ENCODE measurements around the gene ENTREP3. TPM values are rescaled to one million over a fixed set of nuclear protein-coding genes. Genes with fewer than 3 reads are reported as not detected.
"Not testable (repeated sequence)": the region's sequence is repeated elsewhere in the genome, so short reads cannot be mapped to it uniquely, and the experiment has no call there.

ENTREP3 gene
- total RNA-seq, 1 donor from 2014 or later: 37.6 TPM

- H3K9me3 Mint-ChIP-seq (ENCODE audit: unreplicated experiment): no peaks in the 10 kb centered on the region
- TF ChIP-seq, protein P1, sequence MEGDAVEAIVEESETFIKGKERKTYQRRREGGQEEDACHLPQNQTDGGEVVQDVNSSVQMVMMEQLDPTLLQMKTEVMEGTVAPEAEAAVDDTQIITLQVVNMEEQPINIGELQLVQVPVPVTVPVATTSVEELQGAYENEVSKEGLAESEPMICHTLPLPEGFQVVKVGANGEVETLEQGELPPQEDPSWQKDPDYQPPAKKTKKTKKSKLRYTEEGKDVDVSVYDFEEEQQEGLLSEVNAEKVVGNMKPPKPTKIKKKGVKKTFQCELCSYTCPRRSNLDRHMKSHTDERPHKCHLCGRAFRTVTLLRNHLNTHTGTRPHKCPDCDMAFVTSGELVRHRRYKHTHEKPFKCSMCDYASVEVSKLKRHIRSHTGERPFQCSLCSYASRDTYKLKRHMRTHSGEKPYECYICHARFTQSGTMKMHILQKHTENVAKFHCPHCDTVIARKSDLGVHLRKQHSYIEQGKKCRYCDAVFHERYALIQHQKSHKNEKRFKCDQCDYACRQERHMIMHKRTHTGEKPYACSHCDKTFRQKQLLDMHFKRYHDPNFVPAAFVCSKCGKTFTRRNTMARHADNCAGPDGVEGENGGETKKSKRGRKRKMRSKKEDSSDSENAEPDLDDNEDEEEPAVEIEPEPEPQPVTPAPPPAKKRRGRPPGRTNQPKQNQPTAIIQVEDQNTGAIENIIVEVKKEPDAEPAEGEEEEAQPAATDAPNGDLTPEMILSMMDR (IDR thresholded peaks at IDR 0.05): no peak
- H3K36me3 Mint-ChIP-seq (ENCODE audit: unreplicated experiment): no peaks in the 10 kb centered on the region
- H3K27ac Mint-ChIP-seq (ENCODE audit: unreplicated experiment): peak overlapping the region; percentile 63
- peak overlapping the region; percentile 60 for H3K4me3 Mint-ChIP-seq (ENCODE audit: unreplicated experiment)
- H3K4me1 Mint-ChIP-seq (ENCODE audit: unreplicated experiment): peaks cover 15% of the 10 kb centered on the region
- H3K27me3 Mint-ChIP-seq (ENCODE audit: unreplicated experiment): no peaks in the 10 kb centered on the region
- no peak for DNase-seq (ENCODE audit: extremely low spot score, unreplicated experiment)
Observed at GRCh38 chr1:155218854-155219591, 36.3 kb downstream of the ENTREP3 start.

DNA sequence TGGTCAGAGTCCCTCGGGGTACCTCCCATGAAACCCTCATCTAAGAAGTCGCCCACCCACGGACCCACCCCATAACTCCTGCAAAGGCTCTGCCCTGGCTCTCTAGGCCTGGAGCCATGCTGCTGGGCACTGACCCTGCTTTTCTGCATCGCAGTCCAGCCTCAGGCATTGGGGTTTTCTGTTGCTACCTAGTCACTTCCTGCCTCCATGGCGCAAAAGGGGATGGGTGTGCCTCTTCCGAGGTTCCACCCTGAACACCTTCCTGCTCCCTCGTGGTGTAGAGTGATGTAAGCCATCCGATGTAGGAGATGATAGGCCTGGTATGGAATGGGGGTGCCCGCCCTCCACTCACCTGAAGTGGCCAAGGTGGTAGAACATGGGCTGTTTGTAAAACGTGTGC, 40.6 kb downstream of the ENTREP3 start:
- H3K4me1 Mint-ChIP-seq (ENCODE audit: unreplicated experiment): peaks cover 19% of the 10 kb centered on the region
- not testable (repeated sequence) for H3K36me3 Mint-ChIP-seq (ENCODE audit: unreplicated experiment); H3K9me3 Mint-ChIP-seq (ENCODE audit: unreplicated experiment); DNase-seq (ENCODE audit: extremely low spot score, unreplicated experiment); H3K27ac Mint-ChIP-seq (ENCODE audit: unreplicated experiment); H3K27me3 Mint-ChIP-seq (ENCODE audit: unreplicated experiment); H3K4me3 Mint-ChIP-seq (ENCODE audit: unreplicated experiment)

DNA sequence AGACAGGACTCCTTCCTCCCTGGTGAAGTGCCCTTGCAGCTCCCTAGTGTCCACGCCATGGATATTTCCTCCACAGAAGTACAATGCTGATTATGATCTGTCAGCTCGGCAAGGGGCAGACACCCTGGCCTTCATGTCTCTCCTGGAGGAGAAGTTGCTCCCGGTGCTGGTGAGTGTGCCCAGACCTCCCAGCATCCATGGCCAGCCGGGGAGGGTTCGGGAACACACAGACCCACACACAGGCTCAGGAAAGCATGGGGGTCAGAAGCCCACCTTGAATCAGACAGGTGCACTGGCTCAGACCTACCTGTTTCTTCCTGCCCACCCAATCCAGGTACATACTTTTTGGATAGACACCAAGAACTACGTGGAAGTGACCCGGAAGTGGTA, 43.2 kb downstream of the ENTREP3 start:
- not testable (repeated sequence) for H3K36me3 Mint-ChIP-seq (ENCODE audit: unreplicated experiment); DNase-seq (ENCODE audit: extremely low spot score, unreplicated experiment); H3K27me3 Mint-ChIP-seq (ENCODE audit: unreplicated experiment); H3K4me3 Mint-ChIP-seq (ENCODE audit: unreplicated experiment); H3K27ac Mint-ChIP-seq (ENCODE audit: unreplicated experiment); H3K9me3 Mint-ChIP-seq (ENCODE audit: unreplicated experiment)
- peaks cover 22% of the 10 kb centered on the region for H3K4me1 Mint-ChIP-seq (ENCODE audit: unreplicated experiment)

DNA sequence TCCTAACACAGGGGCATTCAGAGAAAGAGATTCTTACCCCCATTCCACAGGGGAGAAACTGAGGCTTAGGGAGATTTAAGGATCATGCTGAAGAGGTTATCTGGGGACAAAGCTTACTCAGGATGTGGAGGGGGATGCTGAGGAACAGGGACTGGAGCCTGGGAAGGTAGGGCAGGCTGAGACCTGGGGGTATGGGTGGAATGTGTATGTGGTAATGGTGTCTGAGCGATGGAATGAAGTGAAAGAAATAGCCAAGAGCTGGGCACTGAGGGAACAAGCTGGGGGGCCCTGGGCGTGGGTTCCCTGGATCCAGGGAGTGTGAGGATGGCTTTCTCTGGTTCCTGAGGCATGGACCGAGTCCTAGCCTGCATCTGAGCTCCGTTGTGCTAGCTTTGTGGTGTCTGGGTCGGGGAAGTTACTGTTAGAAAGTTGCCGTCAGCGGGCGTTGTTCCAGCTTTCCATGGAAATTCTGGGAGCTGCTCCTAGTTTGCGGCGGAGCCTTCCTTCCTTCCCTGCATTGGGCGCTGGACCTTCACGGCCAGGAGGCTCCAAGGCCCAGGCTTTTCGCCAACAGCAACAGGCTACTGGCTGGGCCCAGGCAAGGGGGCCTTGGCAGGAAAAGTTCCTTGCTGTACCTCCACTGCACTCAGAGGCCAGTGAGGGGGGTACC, 43.8 kb downstream of the ENTREP3 start:
- DNase-seq (ENCODE audit: extremely low spot score, unreplicated experiment); H3K4me3 Mint-ChIP-seq (ENCODE audit: unreplicated experiment); H3K27ac Mint-ChIP-seq (ENCODE audit: unreplicated experiment); H3K9me3 Mint-ChIP-seq (ENCODE audit: unreplicated experiment); H3K36me3 Mint-ChIP-seq (ENCODE audit: unreplicated experiment); H3K27me3 Mint-ChIP-seq (ENCODE audit: unreplicated experiment): not testable (repeated sequence)
- H3K4me1 Mint-ChIP-seq (ENCODE audit: unreplicated experiment): peaks cover 27% of the 10 kb centered on the region

DNA sequence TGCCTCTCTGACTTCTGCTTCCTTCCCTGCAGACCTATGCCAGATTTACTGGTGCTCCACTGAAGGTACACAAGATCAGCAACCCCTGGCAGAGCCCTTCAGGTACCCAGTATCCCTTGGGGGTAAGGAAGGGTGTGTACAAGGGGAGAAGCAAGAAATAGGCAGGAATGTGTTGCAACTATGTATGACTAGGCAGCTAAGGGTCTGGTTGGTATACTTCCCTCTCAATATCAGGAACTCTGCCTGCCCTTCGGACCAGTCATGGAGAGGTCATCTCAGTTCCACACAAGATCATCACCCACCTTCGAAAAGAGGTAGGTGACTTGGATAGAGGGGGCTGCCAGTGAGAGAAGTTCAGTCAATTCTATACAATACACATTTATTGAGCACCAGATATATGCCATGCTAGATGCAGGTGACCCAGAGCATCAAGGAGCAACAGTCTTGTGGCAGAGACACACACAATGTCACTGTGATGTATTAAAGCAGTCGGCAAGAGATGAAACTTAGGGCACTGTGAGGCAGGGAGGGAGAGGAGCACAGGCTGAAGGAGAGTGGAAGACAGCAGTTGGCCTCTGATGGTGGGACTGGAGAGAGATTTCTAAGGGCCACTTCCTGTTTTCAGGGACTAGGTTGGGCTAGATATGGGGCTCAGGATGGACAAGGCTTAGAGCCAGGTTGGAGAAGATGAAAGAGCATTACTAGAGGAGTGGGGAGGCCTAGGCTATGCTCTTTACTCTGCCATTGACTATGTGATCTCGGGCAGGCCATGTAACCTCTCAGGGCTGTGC, 44.8 kb downstream of the ENTREP3 start:
- Mint-ChIP-seq H3K9me3 (ENCODE audit: unreplicated experiment) (no peaks in the 10 kb centered on the region), H3K27ac (ENCODE audit: unreplicated experiment) (no peak overlapping the region), H3K27me3 (ENCODE audit: unreplicated experiment) (no peaks in the 10 kb centered on the region)

GRCh38 chr1:155209312-155209721, 46.0 kb downstream of the ENTREP3 start:
- Mint-ChIP-seq H3K4me1 (ENCODE audit: unreplicated experiment) (peaks cover 28% of the 10 kb centered on the region), H3K4me3 (ENCODE audit: unreplicated experiment) (peak overlapping the region; percentile 83), H3K27ac (ENCODE audit: unreplicated experiment) (peak overlapping the region; percentile 100), H3K27me3 (ENCODE audit: unreplicated experiment) (no peaks in the 10 kb centered on the region), H3K9me3 (ENCODE audit: unreplicated experiment) (no peaks in the 10 kb centered on the region), H3K36me3 (ENCODE audit: unreplicated experiment) (peaks cover 2% of the 10 kb centered on the region)
- TF ChIP-seq, protein P1 (IDR thresholded peaks at IDR 0.05): no peak
- DNase-seq (ENCODE audit: extremely low spot score, unreplicated experiment): no peak

More for the DNA sequence above, 44.8 kb downstream of the ENTREP3 start:
- Mint-ChIP-seq H3K4me1 (ENCODE audit: unreplicated experiment) (peaks cover 27% of the 10 kb centered on the region), H3K4me3 (ENCODE audit: unreplicated experiment) (no peak overlapping the region), H3K36me3 (ENCODE audit: unreplicated experiment) (no peaks in the 10 kb centered on the region)
- DNase-seq (ENCODE audit: extremely low spot score, unreplicated experiment): no peak
- TF ChIP-seq, protein P1 (IDR thresholded peaks at IDR 0.05): no peak
